B cell (primary cell): ENCODE data around the gene S100A5.

Source experiments
- CTCF ChIP-seq: fragments of 200-600 bp; IDR thresholded peaks from one replicate; pipeline ENCODE4 v1.8.0; 2022; ENCODE audit warnings: antibody characterized with exemption, mild to moderate bottlenecking
- EZH2 ChIP-seq: IDR thresholded peaks from 2 replicates; pipeline ENCODE4 v1.6.1; 2012; ENCODE audit warnings: borderline replicate concordance, low read depth, mild to moderate bottlenecking, moderate library complexity, low read length; ENCODE audit not compliant: insufficient read depth, poor library complexity, severe bottlenecking

GRCh38 chr1:153509036-153509435, 31.7 kb downstream of the S100A5 start:
- TF ChIP-seq EZH2 (no peak), CTCF (no peak)
